TTC549 (cell line): ENCODE results near the gene RNU2-63P.
"Not testable (repeated sequence)": the region's sequence is repeated elsewhere in the genome, so short reads cannot be mapped to it uniquely, and the experiment has no call there.

Source experiments
- FAIRE-seq: peaks from 2 replicates; lab custom pipeline; 2012; peaks lifted over from hg19 to GRCh38; lab: Jason Lieb, UNC

Gene RNU2-63P

DNA sequence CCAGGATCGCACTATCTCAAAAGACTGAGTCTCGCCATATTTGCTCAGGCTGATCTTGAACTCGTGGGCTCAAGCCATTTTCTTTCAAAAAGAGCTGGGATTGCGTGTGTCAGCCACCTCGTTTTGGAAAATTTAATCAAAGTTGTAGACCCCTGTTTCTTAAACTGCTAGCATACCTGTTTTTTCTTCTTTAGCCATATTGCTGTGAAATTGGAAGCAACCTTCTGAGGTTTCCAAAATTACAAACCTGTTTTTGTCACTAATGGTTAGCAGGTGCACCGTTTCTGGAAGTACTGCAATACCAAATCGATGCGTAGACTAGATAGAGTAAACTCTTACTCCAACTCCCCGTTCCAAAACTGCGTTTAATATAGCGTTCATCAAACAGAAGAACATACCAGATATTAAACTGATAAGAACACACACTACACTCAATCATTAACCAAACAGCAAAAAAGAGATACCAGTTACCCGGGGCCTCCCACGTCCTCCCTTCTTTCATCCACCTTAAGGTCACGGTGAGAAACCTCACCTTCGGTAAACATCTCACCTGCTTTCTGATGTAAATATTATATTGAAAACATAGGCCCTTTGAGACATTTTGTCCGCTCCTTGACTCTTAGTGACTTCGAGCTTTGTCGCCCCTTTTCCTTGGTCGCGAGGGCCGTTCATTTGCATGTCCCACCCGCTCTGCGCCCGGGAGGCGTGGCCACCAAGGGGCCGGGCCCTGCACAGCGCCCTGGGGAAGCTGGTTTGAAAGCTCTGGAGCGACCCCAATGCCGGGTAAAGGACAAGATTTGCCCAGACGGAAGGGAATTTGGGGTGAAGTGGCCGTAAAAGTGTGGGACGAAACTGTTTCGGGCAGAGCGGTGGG is at the start of gene RNU2-63P:
TSS of gene RNU2-63P (minus strand) at position 462 of the 874 bp plus-strand sequence.
- FAIRE-seq = peak; percentile 91

DNA sequence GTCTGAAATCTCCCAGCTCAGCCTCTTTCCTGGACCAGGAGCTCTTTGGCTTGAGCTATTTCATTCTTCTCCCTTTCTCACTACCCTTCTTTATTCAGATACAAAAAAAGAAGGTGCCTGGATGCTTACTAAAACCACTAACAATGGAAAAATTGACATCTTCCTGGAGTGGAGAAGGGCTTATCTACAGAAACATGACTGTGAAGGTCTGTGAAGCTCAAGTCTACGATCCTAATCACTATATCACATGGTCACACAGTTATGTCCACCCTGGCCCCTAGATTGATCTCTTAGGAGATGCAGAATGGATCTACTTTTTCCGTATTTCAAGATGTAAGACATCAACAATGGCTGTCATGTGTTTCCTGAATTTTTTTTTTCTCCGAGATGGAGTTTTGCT is 44.9 kb upstream of the RNU2-63P start:
- no peak for FAIRE-seq

DNA sequence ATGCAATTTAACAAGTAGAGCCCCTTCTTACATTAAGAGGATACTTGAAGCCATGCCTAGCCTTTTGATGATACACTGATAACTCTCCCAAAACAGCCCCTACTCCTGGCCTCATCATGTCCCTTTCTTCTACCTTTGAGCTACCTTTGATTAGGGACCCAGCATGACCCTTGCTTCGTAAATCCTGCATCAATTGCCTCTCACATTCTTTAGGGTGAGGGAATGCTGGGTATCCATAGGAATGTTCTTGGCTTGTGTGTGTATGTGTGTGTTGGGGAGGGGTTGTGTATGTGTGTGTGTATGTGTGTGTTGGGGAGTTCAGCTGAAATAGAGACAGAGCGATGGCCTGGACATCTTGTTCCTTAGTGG is 44.5 kb upstream of the RNU2-63P start:
- no peak for FAIRE-seq

DNA sequence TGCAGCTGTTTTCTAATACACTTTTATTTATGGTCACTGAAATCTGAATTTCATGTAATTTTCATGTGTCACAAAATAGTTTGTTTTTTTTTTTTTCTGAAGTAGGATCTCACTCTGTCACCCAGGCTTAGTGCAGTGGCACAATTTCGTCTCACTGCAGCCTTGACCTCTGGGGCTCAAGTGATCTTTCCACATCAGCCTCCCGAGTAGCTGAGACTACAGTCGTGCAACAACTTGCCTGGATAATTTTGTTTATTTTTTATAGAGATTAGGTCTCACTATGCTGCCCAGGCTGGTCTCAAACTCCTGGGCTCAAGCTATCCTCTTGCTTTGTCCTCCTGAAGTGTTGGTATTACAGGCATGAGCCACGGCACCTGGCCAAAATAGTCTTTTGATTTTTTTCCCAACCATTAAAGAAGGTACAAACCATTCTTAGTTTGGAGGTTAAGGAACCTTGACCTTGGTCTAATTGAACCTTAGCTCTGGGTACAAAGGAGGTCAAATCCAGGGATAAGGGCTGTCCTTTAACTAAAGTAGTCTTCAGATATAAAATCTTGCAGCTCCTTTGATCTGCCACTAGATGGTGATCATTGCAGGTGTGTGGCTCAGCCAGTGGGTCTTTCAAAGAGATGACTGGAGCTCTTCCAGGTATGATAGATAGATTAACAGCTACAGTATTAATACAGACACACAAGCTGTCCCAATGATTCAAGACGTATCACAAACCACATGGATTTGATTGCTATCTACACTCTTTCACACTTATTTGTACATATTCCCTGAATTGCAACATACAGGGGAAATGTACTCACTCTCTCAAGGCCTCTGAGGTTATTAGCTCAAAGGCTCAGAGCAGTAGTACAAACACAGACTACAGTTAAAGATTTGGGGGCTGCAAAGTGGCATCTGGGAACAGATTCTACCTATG is 43.9 kb upstream of the RNU2-63P start:
- no peak for FAIRE-seq

DNA sequence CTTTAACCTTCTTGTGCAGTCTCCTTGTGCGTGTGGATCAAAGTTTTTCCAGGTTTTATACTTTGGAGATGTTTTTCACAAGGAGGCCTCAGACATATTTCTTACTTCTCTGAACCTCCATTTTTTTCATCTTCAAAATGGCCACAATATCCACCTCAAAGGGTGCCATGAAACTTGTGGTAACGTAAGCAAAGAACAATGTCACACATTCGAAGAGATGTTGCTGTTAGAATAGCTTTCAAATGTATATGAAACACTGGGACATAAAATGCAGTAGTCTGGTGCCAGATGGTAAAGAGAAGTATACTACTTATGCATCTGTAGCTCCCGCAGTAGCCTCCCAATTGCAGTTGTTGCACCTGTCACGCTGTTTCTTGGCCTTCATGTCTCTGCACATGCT is 41.8 kb upstream of the RNU2-63P start:
- no peak for FAIRE-seq

DNA sequence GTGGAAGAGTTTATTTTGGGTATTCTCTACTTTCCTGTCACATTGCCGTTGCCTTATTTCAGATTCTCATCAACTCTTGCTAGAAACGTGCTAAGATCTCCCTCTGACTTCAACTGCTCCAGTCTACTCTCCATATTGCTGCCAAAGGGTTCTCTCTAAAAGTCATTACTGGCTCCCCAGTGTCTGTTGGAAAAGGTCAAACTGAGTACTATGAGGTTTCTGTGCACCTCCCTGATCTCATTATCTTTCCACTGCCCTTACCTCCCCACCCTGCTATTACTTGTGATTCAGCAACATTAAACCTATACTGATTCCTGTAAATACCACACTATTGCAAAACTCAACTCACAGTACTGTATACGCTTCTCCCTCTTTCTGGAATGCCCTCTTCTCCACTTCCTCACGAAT is 41.1 kb upstream of the RNU2-63P start:
- FAIRE-seq = no peak

DNA sequence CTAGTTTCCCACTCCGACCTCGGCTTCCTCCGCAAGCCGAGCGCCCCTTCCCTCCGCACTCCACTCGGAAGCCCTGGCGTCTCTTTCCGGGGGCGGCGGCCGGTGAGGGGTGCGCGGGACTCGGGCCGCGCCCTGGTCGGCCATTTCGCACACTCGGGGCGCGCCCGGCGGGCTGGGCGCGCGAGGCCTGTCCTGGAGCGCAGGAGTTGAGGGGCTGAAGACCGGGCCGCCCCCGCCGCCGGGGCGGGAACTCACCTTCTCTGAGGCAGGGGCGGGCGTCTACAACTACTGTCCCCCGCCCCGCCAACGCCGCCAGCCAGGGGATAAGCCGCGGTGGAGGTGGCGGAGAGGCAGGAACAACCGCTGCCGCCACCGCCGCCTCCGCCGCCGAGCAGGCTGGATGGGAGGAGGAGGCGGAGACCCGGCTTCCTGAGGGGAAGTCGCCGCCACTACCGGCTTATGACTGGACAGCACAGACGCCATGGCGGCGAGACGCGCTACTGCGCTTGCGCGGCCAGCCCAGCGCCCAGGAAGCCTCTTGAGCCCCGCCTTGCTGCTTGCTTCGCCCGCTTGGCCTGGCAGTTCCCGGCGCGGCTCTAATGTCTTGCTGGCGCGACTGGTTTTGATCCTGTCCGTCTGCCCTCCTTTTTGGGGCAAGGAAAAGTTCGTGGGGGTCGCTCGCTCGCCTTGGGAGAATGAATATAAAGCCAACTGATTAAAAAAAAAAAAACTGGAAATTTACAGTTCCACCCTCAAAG is 39.2 kb upstream of the RNU2-63P start, which contains the start of gene KRCC1:
TSS of gene KRCC1 (minus strand) at position 413 of the 758 bp plus-strand sequence. CDS start 27,220 bp downstream, outside the sequence.
- FAIRE-seq = no peak

DNA sequence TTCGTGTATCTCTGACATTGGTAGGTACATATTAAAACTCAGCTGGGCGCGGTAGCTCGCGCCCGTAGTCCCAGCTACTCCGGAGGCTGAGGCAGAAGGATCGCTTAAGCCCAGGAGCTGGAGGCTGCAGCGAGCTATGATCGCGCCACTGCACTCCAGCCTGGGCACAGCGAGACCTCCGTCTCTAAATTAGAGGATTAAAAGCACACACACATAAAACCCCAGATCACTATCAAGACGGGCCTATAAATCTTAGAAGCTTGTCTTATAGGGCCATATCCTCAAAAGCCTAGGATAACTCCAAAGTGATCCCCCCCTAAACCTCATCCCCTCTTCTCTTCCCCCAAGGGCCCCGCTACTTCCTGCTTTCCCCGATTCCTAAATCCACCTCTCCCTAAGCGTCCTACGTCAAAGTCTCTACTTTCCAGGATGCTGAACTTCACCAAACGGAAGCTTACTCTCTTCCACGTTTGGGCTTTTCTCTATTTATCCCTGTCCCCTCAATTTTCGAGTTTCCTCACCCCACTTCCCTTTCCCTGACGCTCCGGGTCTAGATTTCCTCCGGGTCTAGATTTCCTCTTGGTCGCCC is 38.5 kb upstream of the RNU2-63P start:
- no peak for FAIRE-seq

DNA sequence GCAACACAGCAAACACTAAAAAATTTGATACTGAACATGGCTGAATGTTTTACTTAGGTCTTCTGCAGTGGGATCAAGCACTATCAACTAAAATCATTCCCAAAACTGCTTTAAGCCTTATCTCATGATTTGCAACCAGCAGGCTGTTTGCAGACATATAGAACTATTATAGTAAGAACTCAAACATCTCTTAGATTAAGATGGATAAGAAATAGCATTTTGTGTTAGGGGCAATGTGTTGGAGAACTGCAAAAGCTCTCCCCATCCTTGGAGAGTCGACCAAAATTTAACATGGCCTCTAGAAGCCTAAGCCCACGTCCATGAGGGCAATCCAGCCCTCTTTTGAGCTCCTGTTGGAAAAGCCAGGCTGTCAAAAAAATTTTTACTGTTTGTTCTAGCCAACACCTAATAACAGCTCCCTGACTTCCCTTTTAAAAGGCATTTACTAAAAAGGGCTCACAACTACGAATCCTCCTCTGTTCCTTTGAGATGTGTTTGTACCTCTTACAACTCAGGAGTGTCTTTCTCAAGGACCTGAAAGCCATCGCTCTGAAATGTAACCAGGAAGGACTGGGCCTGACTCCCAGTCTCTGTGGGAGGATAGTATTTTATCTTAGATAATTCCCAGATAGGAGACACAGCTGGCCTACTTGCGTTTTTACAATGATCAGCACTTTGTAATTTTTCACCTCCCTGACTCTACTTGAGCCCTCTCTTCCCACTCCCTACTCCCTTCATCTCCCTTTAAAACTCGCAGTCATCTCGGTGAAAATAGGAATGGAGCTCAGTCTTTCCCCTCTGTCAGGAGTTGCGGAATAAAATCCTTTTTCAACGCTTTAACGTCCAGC is 37.8 kb upstream of the RNU2-63P start:
- no peak for FAIRE-seq

DNA sequence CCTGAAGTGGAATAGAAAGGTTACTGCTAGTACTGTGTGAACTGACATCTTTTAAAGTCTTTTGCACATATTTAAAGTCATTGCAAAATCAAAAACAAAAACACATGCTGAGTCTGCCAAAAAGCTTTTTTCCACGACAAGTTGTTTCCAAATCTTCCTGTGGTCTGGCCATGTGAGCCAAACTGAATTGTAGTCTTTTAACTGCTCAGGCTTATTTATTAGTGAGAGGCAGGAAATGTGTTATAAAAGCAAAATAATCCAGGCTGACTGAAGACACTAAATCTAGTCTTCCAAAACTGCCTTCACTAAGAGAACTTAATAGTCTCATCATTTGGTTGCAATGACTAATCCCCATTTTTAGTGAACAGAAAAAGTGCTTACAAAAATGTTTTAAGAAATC is 36.9 kb upstream of the RNU2-63P start:
- FAIRE-seq = no peak

DNA sequence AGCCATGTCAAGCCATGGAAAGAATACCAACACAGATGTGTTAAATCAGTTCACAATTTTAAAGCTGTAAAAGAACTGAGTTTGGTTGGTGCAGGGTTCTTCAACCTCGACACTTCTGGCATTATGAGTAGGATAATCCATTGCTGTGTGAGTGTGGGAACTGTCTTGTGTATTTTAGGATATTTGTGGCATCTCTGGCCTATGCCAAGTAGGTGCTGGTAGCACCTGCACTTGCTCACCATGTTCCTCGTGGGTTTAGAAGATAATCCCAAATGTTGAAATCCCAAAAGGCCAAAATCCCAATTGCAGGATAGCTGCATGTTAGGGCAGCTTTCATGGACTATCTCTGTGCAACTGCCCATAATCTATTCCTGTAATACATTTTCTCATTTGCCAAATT is 35.4 kb upstream of the RNU2-63P start:
- no peak for FAIRE-seq

DNA sequence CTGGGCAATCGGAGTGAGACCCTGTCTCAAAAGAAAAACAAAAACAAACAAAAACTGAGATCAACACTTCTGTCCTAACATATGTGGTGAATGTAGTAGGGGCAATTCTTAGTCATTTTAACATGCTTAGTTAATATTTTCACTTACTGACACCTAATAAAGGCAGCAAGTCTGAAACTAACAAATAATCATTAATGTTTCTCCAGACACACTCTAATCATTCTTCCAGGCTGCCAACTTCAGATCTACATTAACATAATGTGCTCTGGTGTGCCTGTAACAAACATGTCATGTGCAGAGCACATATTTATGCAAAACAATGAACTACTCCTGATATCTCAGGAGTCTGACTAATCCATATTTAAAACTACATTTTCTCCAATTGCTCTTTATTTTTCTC is 33.3 kb upstream of the RNU2-63P start:
- no peak for FAIRE-seq

DNA sequence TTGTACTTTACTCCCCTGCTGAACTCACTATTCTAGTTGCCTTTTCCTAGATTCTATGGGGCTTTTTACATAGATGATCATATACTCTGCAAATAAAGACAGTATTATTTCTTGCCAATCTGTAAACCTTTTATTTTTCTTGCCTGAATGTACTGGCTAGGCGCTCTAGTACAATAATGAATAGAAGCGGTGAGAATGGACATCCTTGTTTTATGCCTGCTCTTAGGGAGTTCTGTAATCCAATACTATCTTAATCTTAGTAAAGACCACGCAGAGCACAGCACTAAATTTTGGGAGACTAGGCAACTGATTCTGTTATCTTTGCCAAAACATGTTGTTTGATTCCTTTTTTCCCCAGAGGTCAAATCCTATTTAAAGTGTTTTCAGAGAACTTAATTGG is 32.2 kb upstream of the RNU2-63P start:
- FAIRE-seq = no peak

DNA sequence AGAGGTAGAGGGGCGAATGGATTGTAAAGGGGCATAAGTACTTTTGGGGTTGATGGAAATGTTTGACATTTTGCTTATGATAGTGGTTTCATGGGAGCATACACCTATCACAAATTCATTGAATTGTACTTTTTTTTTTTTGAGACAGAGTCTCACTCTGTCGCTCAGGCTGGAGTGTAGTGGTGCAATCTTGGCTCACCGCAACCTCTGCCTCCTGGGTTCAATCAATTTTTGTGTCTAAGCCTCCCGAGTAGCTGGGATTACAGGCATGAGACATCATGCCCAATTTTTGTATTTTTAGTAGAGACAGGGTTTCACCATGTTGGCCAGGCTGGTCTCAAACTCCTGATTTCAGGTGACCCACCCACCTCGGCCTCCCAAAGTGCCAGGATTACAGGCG is 29.2 kb upstream of the RNU2-63P start:
- FAIRE-seq = not testable (repeated sequence)

DNA sequence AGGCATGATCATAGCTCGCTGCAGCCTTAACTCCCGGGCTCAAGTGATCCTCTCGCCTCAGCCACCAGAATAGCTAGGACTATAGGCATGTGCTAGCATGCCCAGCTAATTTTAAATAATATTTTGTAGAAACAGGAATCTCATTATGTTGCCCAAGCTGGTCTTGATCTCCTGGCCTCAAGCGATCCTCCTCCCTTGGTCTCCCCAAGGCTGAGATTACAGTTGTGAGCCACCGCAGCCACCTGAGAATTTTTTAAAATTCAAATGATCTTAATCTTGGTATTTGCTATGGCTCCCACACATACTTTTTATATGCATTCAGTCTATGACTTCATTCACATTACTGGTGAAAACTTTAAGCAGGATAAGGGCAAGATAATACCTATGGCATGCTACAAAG is 26.1 kb upstream of the RNU2-63P start:
- no peak for FAIRE-seq

DNA sequence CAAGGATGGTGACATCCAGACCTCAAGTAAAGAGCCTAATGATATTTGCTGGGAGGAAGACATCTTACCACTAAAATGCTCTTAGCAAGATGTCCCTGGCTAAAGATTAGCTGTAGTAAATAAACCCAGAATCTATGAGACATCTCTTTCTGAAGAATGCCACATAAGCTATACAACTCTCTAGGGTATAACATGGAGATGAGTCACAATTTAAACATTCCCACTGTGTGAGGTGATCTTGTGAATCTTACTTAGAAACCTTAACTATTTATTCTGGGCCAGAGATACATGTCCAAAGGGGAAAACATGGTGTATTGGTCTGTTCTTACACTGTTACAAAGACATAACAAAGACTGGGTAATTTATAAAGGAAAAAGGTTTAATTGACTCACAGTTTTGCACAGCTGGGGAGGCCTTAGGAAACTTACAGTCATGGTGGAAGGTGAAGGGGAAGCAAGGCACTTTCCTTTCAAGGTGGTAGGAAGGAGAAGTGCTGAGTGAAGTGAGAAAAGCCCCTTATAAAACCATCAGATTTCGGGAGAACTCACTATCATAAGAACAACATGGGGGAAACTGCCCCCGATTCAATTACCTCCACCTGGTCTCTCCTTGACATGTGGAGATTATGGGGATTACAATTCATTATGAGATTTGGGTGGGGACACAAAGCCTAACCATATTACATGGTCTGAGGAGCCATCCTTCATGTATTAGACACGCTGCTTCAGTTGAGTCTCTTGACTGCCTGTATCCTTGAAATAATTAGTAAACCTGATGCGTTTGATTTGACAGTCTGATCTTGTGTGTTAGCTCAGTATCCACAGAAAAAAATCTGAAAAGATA is 22.1 kb upstream of the RNU2-63P start:
- no peak for FAIRE-seq

DNA sequence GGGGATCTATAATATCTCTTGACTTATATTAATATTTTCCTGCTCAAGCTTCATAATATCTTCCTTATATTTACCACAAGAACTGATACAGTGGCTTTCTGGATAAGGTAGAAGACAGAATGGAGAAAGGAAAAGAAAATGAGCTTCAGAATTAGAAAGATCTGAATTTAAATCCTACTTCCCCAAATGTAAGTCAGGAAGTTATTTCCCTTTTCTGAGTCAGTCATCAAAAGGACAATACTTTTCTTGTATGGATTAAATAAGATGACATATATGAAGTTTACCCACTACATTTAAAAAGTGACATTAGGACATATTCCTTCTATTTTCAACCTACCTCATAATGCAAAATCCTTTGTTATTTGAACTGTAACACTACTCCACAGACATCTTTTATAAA is 20.3 kb upstream of the RNU2-63P start:
- no peak for FAIRE-seq

DNA sequence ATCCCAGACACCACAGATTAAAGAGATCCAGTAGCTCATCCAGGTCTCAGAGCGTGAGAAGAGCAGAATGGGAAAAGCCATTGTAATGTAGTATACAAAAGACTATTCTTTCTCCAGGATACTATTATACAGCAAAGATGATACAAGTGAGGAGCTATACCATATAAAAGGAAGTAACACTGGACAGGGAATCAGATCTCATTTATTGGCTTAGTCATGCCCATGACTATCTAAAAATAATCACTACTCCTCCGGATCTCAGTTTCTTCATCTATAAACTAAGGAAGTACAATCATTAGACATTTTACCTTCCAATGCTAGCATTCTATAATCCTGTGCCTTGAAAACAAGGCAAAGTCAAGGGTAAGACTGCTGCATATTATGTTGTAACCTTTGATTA is 19.8 kb upstream of the RNU2-63P start:
- FAIRE-seq = no peak

DNA sequence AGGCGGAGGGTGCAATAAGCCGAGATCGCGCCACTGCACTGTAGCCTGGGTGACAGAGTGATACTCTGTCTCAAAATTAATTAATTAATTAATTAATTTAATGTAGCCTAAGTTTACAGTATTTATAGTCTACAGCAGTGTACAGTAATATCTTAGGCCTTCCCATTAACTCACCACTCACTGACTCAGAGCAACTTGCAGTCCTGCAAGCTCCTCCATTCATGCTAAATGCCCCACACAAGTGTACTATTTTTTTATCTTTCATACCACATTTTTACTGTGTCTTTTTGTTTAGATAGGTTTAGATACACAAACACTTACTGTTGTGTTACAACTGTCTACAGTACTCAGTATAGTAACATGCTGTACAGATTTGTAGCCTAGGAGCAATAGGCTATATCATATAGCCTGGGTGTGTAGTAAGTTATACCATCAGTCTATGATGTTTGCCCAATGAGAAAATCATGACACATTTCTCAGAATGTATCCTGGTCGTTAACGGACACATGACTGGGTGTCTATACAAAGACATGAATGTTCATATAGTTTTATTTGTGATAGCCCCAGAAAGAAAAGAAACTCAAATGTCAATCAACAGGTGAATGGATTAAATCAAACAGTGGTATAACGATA is 15.8 kb upstream of the RNU2-63P start:
- no peak for FAIRE-seq

DNA sequence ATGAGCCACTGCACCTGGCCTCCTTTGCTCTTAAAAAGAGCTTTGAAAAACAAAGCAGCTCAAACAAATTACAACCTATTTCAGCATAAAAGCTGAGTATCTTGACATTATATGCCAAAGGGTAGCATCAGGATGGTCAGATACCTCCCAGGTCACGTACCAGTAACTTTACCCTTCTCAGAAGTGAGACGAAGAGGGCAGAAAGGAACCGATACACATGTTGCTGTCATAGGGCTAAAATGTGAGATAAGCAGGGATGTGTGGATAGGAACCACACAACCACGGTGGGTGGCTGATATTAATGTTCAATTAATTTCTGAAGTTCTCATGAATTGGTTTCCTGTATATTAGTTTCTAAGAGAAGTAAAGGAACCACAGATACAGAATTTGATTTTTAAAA is 12.6 kb upstream of the RNU2-63P start:
- FAIRE-seq = no peak
